ENCODE data around the gene PRKRIP1.

GRCh38 chr7:102424129-102424551, 28.0 kb downstream of the PRKRIP1 start:
- no peak for TF ChIP-seq CTCF (IDR thresholded peaks at IDR 0.05; ENCODE audit: low read depth, low read length)
- TF ChIP-seq POLR2A (IDR thresholded peaks at IDR 0.05; ENCODE audit: extremely low read depth, insufficient read length): no peak
- no peak for TF ChIP-seq MAX (IDR thresholded peaks at IDR 0.05; ENCODE audit: low read depth, low read length)
- TF ChIP-seq MYC (IDR thresholded peaks at IDR 0.05; ENCODE audit: low read depth, low read length): no peak

Measured in NB4 (cell line).